Limb (tissue), 2 donors: ENCODE measurements around the gene PAX8.
"Not testable (repeated sequence)": the region's sequence is repeated elsewhere in the genome, so short reads cannot be mapped to it uniquely, and the experiment has no call there.

Experiments
- DNase-seq, 2 donors: peaks; one replicate each; pipeline ENCODE4 v3.0.0-alpha.2; 2016; ENCODE audit errors: extremely low spot score in 2 of 2

Gene PAX8

GRCh38 chr2:113291191-113291590, 12.5 kb upstream of the PAX8 start:
- peak in 1 of 2 donors; percentile 48 for DNase-seq

- DNase-seq: not testable (repeated sequence)
These were observed 10.0 kb upstream of the PAX8 start for GRCh38 chr2:113288674-113289149.

GRCh38 chr2:113288117-113288673, 9.5 kb upstream of the PAX8 start:
- not testable (repeated sequence) for DNase-seq

GRCh38 chr2:113285816-113286215, 7.1 kb upstream of the PAX8 start:
- DNase-seq: no peak

GRCh38 chr2:113284999-113285398, 6.3 kb upstream of the PAX8 start:
- DNase-seq: not testable (repeated sequence)

- DNase-seq: no peak
These were observed 5.8 kb upstream of the PAX8 start for GRCh38 chr2:113284476-113284875.

GRCh38 chr2:113283704-113284284, 5.1 kb upstream of the PAX8 start:
- DNase-seq: peak; percentile 36 to 63

- no peak for DNase-seq
These were observed 4.2 kb upstream of the PAX8 start for GRCh38 chr2:113282747-113283533.

GRCh38 chr2:113281910-113282746, 3.4 kb upstream of the PAX8 start:
- no peak for DNase-seq

GRCh38 chr2:113278073-113278741, 514 bp downstream of the PAX8 start:
- no peak for DNase-seq

GRCh38 chr2:113277474-113278072, 1.1 kb downstream of the PAX8 start:
- DNase-seq: peak in 1 of 2 donors; percentile 59

GRCh38 chr2:113276761-113277425, 1.8 kb downstream of the PAX8 start:
- DNase-seq: no peak

- DNase-seq: no peak
These were observed 2.4 kb downstream of the PAX8 start for GRCh38 chr2:113276216-113276760.

GRCh38 chr2:113275556-113276215, 3.0 kb downstream of the PAX8 start:
- DNase-seq: peak in 1 of 2 donors; percentile 57

GRCh38 chr2:113274432-113274831, 4.3 kb downstream of the PAX8 start:
- DNase-seq: no peak

GRCh38 chr2:113273981-113274380, 4.7 kb downstream of the PAX8 start:
- DNase-seq: no peak

GRCh38 chr2:113273027-113273551, 5.6 kb downstream of the PAX8 start:
- DNase-seq: no peak

- no peak for DNase-seq
These were observed 6.2 kb downstream of the PAX8 start for GRCh38 chr2:113272477-113272876.
